Superior temporal gyrus (tissue), 1 donor: ENCODE measurements around the gene MST1R.

Experiments used
- DNase-seq: peaks from one replicate; pipeline ENCODE4 v3.0.0-alpha.2; 2016; ENCODE audit errors: extremely low spot score

Gene MST1R

DNA sequence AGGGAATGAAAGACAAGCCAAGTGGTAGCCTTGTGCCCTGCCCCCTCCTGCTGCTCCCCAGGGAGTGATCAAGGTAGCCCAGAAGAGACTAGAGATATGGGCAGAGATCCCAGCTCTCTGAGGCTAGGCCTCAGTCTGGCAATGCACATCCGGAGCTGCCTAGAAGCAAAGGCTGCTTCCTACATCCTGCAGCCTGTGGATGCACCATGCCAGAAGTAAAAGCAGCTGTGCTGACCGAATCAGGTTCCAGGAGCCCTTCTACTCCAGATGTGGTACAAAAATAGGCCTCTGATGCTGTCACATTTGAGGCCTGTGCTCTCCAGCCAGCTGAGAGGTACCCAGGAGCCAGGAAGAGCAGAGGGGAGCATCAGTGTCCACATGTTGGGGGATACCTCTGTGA lies 63.3 kb downstream of the MST1R start:
- DNase-seq = no peak

DNA sequence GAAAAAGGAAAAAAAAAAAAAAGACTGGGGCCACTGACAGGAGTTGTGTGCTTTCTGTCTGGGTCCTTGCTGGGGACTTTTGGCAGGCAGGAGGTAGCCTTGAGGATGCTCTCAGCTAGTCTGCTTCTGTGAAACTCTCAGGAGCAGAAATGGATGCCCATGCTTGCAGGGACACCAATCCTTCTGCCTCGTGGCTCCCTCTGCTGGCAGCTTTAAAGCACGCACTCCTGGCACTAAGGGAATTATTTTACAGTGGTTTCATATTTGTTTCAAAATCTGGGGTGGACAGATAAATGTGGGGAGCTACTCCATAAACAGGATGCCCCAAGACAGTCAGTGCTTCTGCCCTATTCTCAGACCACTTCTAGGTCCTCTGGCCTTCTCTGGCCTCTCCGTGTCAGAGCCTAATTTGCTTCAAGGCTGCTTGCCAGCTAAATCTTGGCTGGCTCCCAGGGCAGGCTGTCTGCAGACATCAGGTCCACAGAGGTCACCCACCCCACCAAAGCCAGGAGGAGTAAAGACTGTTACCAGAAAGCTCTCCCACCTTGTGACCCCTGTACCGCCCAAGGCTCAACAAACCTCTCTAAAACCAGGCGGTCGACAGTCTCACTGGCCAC lies 64.4 kb downstream of the MST1R start:
- peak; percentile 93 for DNase-seq
